Upper lobe of right lung (tissue), 1 donor: ENCODE data around the gene AKT1. TPM values are rescaled to one million over a fixed set of nuclear protein-coding genes. Genes with fewer than 3 reads are reported as not detected.
A peak's percentile ranks its signal among the peaks of the same experiment; 100 is the strongest.

Experiments used
- ATAC-seq: fragments of 200-7000 bp; cut with Tn5 transposase; one replicate; pipeline ENCODE4 v1.9.1; 2020; ENCODE audit warnings: mild to moderate bottlenecking, moderate library complexity
- DNase-seq: peaks from one replicate; pipeline ENCODE4 v3.0.0-alpha.2; 2020
- H3K27ac ChIP-seq: fragments of 200-600 bp; one replicate; pipeline ENCODE4 v1.8.0; 2022
- H3K27me3 ChIP-seq: fragments of 200-600 bp; one replicate; pipeline ENCODE4 v1.8.0; 2022; ENCODE audit warnings: mild to moderate bottlenecking
- H3K36me3 ChIP-seq: fragments of 200-600 bp; one replicate; pipeline ENCODE4 v1.8.0; 2022
- H3K4me1 ChIP-seq: fragments of 200-600 bp; one replicate; pipeline ENCODE4 v1.8.0; 2022
- H3K4me3 ChIP-seq: fragments of 200-600 bp; one replicate; pipeline ENCODE4 v1.8.0; 2022; ENCODE audit warnings: mild to moderate bottlenecking
- H3K9me3 ChIP-seq: fragments of 200-600 bp; one replicate; pipeline ENCODE4 v1.8.0; 2022
- intact Hi-C: fragments of 100-400 bp; cut with DNase I; formaldehyde crosslinking; loops from one replicate; pipeline ENCODE4 v1.11.0; 2022
- total RNA-seq: library from RNA; stranded (reverse); fragmentation: NEBNext Ultra II Directional; extraction: Animal tissue kit (Norgen Biotek cat#: 25700); gene quantifications from one replicate; pipeline ENCODE4 v1.2.1, GENCODE V29; 2021
- TF ChIP-seq, protein P1 (sequence below): fragments of 200-600 bp; IDR thresholded peaks from one replicate; pipeline ENCODE4 v1.8.0; 2022; ENCODE audit warnings: antibody characterized with exemption
- donor health status: DM: no; HTN: yes; CAD: no; lungs with severe emphysema.

The AKT1 gene
- total RNA-seq, 1 donor from 2014 or later, result 174 TPM

DNA sequence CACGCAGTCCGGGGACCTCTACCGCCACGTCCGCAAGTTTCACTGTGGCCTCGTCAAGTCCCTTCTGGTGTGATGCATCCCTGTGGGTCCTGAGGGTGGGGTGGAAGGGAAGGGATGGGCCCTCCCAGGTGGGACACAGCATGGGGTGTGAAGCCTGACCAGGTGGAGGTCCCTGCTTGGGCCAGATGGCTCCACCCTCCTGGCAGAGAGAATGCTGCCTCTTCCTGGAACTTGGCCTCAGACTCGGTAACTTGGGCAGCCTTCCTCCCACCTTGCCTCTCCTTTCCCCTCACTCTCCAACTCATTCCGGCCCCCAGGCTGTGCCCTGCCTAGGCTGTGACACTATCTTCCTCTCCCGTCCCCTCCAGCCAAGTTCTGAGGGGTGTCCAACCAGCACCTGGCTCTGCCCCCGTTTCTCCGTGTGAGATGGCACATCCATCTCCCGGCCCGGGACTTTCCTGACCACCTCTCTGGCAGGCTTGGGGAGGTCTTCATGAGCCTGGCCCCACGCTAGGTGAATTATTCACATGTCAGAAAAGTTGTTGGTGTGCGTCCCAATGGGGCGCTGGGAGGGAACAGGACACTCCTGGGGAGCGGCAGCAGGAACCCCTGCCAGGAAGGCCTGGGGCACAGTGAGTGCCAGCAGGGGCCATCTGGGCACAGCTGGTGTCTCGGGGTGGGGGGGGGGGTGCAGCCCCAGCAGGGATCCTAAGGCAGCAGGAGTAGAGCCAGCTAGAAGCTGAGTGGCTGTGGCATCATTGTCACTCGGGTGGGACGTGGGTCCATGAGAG lies 7.0 kb upstream of the AKT1 start:
- intact Hi-C loops, result no loop called here
- Histone ChIP-seq H3K4me3 (peak overlapping the region; percentile 14), H3K9me3 (no peaks in the 10 kb centered on the region), H3K27me3 (no peaks in the 10 kb centered on the region), H3K36me3 (no peaks in the 10 kb centered on the region), H3K27ac (no peak overlapping the region), H3K4me1 (peaks cover 29% of the 10 kb centered on the region)
- ATAC-seq (no peak), DNase-seq (no peak)
- TF ChIP-seq, protein P1, sequence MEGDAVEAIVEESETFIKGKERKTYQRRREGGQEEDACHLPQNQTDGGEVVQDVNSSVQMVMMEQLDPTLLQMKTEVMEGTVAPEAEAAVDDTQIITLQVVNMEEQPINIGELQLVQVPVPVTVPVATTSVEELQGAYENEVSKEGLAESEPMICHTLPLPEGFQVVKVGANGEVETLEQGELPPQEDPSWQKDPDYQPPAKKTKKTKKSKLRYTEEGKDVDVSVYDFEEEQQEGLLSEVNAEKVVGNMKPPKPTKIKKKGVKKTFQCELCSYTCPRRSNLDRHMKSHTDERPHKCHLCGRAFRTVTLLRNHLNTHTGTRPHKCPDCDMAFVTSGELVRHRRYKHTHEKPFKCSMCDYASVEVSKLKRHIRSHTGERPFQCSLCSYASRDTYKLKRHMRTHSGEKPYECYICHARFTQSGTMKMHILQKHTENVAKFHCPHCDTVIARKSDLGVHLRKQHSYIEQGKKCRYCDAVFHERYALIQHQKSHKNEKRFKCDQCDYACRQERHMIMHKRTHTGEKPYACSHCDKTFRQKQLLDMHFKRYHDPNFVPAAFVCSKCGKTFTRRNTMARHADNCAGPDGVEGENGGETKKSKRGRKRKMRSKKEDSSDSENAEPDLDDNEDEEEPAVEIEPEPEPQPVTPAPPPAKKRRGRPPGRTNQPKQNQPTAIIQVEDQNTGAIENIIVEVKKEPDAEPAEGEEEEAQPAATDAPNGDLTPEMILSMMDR, result no peak

DNA sequence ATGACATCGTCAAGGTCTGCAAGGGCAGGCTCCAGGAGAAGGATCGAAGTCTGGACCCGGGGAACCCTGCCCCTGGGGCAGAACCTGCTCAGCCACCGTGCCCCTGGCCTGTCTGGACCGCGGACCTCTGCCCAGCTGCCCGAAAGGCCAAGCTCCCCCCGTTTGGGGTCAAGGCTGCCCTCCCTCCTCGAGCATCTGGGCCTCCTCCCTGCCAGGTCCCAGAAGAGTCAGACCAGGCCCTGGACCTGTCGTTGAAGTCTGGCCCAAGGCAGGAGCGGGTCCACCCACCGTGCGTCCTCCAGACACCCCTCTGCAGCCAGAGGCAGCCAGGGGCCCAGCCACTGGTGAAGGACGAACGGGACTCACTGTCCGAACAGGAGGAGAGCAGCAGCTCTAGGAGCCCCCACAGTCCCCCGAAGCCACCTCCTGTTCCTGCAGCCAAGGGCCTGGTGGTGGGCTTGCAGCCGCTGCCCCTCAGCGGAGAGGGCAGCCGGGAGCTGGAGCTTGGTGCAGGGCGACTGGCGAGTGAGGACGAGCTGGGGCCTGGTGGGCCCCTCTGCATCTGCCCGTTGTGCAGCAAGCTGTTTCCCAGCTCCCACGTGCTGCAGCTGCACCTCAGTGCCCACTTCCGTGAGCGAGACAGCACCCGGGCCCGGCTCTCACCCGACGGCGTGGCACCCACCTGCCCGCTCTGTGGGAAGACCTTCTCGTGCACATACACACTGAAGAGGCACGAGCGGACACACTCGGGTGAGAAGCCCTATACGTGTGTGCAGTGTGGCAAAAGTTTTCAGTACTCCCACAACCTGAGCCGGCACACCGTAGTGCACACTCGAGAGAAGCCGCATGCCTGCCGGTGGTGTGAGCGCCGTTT lies 6.2 kb upstream of the AKT1 start:
- TF ChIP-seq, protein P1, result no peak
- DNase-seq (no peak), ATAC-seq (no peak)
- H3K27ac ChIP-seq, result no peak overlapping the region
- peak overlapping the region; percentile 70 for H3K4me3 ChIP-seq
- no peaks in the 10 kb centered on the region for H3K36me3 ChIP-seq
- H3K9me3 ChIP-seq, result no peaks in the 10 kb centered on the region
- intact Hi-C loops, result no loop called here
- no peaks in the 10 kb centered on the region for H3K27me3 ChIP-seq
- peaks cover 36% of the 10 kb centered on the region for H3K4me1 ChIP-seq

DNA sequence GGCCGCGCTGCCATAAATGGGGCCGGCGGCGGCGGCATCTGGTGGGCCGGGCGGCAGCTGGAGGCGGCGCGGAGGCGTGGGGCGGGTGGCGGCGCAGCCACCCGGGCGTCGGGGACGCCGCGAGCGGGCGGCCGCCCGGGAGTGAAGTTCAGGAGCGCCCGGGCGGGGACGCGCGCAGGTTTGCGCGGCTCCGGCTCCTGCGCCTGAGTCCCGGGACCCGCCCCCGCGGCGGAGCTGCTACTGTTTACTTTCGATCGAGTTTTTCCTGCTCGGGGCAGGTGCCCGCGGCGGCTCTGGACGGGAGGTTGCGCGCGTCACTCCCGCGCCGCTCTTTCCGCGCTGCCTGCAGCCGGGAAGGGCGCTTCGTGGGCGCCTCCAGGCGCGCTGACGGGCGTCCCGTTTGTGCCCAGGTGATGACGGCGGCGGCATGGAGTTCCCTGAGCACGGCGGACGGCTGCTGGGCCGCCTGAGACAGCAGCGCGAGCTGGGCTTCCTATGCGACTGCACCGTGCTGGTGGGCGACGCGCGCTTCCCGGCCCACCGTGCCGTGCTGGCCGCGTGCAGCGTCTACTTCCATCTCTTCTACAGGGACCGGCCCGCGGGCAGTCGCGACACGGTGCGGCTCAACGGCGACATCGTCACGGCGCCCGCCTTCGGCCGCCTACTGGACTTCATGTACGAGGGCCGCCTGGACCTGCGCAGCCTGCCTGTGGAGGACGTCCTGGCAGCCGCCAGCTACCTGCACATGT lies 5.4 kb upstream of the AKT1 start, which contains the start of gene ZBTB42:
ZBTB42 (plus strand) TSS at position 331 of the 749 bp plus-strand sequence; CDS start at position 428, 97 bp downstream.
- peak within 1 kb of the TSS; percentile 70 for H3K4me3 ChIP-seq
- TF ChIP-seq, protein P1, result no peak
- DNase-seq (peak; percentile 94), ATAC-seq (peak; percentile 64)
- H3K27me3 ChIP-seq, result no peaks in the 10 kb centered on the region
- intact Hi-C loops, result no loop called here
- H3K36me3 ChIP-seq, result no peaks in the 10 kb centered on the region
- peaks cover 40% of the 10 kb centered on the region for H3K4me1 ChIP-seq
- peak within 1 kb of the TSS; percentile 95 for H3K27ac ChIP-seq
- no peaks in the 10 kb centered on the region for H3K9me3 ChIP-seq

DNA sequence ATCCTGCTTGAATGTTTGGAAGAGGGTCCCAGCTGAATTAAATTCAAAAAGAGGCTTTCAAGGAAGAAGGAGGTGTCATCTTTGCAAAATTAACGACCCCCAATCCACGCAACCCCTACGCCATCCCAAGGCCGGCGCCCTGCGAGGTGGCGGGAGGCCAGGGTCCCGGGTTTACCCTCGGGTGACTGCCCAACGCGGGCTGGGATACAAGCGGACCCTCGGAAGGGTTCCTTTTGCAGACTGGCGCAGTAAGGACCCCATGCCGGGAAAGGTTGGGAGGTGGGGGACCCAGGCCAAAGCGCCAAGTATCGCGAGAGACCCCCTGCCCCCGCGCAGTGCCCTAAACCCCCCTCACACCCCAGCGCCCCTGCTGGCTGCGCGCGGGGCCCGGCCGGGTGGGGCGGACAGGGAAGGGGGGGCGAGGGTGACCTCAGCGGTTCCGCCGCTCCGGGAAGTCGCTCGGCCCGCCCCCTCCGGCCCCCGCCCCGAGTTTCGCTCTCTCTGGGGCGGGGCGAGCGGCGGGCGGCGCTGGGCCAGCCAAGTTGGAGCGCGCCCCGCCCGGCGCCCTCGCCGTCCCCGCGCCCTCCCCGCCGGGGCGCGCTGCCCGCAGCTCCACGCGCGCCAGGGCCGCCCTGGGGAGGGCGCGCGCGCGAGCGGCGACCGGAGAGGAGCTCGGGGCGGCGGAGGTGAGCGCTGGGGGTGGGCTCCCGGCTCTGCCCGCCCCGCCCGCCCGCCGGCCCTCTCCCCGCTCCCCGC lies 4.6 kb upstream of the AKT1 start:
- H3K9me3 ChIP-seq, result no peaks in the 10 kb centered on the region
- H3K4me1 ChIP-seq, result peaks cover 42% of the 10 kb centered on the region
- DNase-seq (peak; percentile 95), ATAC-seq (peak; percentile 81)
- no peaks in the 10 kb centered on the region for H3K36me3 ChIP-seq
- peak overlapping the region; percentile 51 for H3K4me3 ChIP-seq
- TF ChIP-seq, protein P1, result peak; percentile 44
- H3K27me3 ChIP-seq, result no peaks in the 10 kb centered on the region
- peak overlapping the region; percentile 95 for H3K27ac ChIP-seq
- intact Hi-C loops, result no loop called here
